LNCaP clone FGC (cell line): ENCODE results near the gene LAMA4.

Experiments used
- DNase-seq: peaks from one replicate; pipeline ENCODE4 v3.0.0-alpha.2; 2011; ENCODE audit warnings: low read depth
- H3K4me3 ChIP-seq: 2 replicates; pipeline ENCODE4 v1.5.1; 2011; ENCODE audit warnings: mild to moderate bottlenecking, low read depth, low read length, control low read depth
- TF ChIP-seq, protein P1 (sequence below): IDR thresholded peaks from 2 replicates; pipeline ENCODE4 v1.5.1; 2012; ENCODE audit warnings: mild to moderate bottlenecking; ENCODE audit not compliant: control insufficient read depth, insufficient read depth; ENCODE audit errors: extremely low read depth

LAMA4 gene

GRCh38 chr6:112197636-112198035, 56.7 kb downstream of the LAMA4 start:
- TF ChIP-seq, protein P1, sequence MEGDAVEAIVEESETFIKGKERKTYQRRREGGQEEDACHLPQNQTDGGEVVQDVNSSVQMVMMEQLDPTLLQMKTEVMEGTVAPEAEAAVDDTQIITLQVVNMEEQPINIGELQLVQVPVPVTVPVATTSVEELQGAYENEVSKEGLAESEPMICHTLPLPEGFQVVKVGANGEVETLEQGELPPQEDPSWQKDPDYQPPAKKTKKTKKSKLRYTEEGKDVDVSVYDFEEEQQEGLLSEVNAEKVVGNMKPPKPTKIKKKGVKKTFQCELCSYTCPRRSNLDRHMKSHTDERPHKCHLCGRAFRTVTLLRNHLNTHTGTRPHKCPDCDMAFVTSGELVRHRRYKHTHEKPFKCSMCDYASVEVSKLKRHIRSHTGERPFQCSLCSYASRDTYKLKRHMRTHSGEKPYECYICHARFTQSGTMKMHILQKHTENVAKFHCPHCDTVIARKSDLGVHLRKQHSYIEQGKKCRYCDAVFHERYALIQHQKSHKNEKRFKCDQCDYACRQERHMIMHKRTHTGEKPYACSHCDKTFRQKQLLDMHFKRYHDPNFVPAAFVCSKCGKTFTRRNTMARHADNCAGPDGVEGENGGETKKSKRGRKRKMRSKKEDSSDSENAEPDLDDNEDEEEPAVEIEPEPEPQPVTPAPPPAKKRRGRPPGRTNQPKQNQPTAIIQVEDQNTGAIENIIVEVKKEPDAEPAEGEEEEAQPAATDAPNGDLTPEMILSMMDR, result no peak
- no peak overlapping the region for H3K4me3 ChIP-seq
- no peak for DNase-seq

- TF ChIP-seq, protein P1, result no peak
- DNase-seq, result no peak
These were observed 58.1 kb downstream of the LAMA4 start for GRCh38 chr6:112196306-112196705.

GRCh38 chr6:112195166-112195565, 59.2 kb downstream of the LAMA4 start:
- no peak overlapping the region for H3K4me3 ChIP-seq
- DNase-seq, result no peak
- TF ChIP-seq, protein P1, result no peak

More at GRCh38 chr6:112196306-112196705, 58.1 kb downstream of the LAMA4 start:
- no peak overlapping the region for H3K4me3 ChIP-seq

- no peak for DNase-seq
- TF ChIP-seq, protein P1, result no peak
These were observed 59.9 kb downstream of the LAMA4 start for GRCh38 chr6:112194511-112194910.

DNA sequence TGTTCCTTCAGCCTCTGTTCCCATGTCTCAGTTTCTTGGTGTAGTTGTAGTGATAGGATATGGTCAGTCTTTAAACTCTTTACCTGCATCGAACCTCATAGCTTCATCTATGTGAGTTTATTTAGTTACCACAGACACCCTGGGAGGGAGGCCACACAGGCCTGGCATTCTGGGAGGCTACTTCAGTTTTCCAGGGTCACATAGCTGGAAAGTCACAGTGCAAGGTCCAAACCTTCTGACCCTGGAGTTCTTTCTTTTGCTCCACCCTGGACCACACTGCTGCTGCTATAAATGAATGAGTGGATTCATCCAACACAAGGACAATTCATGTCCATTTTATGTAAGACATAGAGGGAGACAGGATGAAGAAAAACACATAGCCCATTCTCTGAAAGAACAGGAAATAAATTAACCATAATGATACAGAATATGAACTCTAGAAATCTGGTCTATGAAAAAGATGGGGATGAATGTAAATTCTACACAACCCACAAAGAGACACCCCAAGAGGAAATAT, 60.8 kb downstream of the LAMA4 start:
- TF ChIP-seq, protein P1, result no peak
- H3K4me3 ChIP-seq, result no peak overlapping the region
- DNase-seq, result no peak

More at GRCh38 chr6:112194511-112194910, 59.9 kb downstream of the LAMA4 start:
- no peak overlapping the region for H3K4me3 ChIP-seq

GRCh38 chr6:112193117-112193516, 61.2 kb downstream of the LAMA4 start:
- TF ChIP-seq, protein P1, result no peak
- no peak overlapping the region for H3K4me3 ChIP-seq
- no peak for DNase-seq

GRCh38 chr6:112191509-112192020, 62.8 kb downstream of the LAMA4 start:
- TF ChIP-seq, protein P1, result no peak
- H3K4me3 ChIP-seq, result no peak overlapping the region
- no peak for DNase-seq
